GM12865 (cell line): ENCODE data around the gene MED27.

Source experiments
- DNase-seq: peaks from one replicate; pipeline ENCODE4 v3.0.0; 2010; ENCODE audit warnings: low read depth
- H3K4me3 ChIP-seq: 2 replicates; pipeline ENCODE4 v1.5.1; 2011; ENCODE audit warnings: mild to moderate bottlenecking, low read depth, low read length, control low read depth
- CTCF ChIP-seq: IDR thresholded peaks from 2 replicates; pipeline ENCODE4 v1.5.1; 2011; ENCODE audit warnings: low read length, control low read depth, low read depth, inconsistent platforms; ENCODE audit not compliant: insufficient read depth; ENCODE audit errors: missing control alignments

The MED27 gene

GRCh38 chr9:132027752-132028663 lies 51.7 kb downstream of the MED27 start:
- no peak for DNase-seq
- no peak for TF ChIP-seq CTCF
- no peak overlapping the region for H3K4me3 ChIP-seq

- TF ChIP-seq CTCF: no peak
- no peak for DNase-seq
- no peak overlapping the region for H3K4me3 ChIP-seq
These were observed 52.6 kb downstream of the MED27 start for GRCh38 chr9:132026932-132027585.

- DNase-seq: no peak
- no peak overlapping the region for H3K4me3 ChIP-seq
- no peak for TF ChIP-seq CTCF
These were observed 53.9 kb downstream of the MED27 start for GRCh38 chr9:132025766-132026165.

- no peak overlapping the region for H3K4me3 ChIP-seq
- no peak for TF ChIP-seq CTCF
- no peak for DNase-seq
These were observed 55.1 kb downstream of the MED27 start for GRCh38 chr9:132024589-132024988.

GRCh38 chr9:132023419-132024180 lies 56.1 kb downstream of the MED27 start:
- H3K4me3 ChIP-seq: no peak overlapping the region
- no peak for TF ChIP-seq CTCF
- DNase-seq: no peak

- no peak for DNase-seq
- H3K4me3 ChIP-seq: no peak overlapping the region
These were observed 58.7 kb downstream of the MED27 start for GRCh38 chr9:132020820-132021510.

More at GRCh38 chr9:132020820-132021510, 58.7 kb downstream of the MED27 start:
- TF ChIP-seq CTCF: no peak
